GM21717 (cell line): ENCODE measurements around the gene INHBB.

Source experiments
- ATAC-seq: cut with Tn5 transposase; IDR thresholded peaks from one replicate; pipeline ENCODE4 v1.9.1; 2021; ENCODE audit warnings: mild to moderate bottlenecking, moderate library complexity; ENCODE audit not compliant: unreplicated experiment

Gene INHBB

GRCh38 chr2:120354935-120355779, 9.2 kb downstream of the INHBB start:
- no peak for ATAC-seq

GRCh38 chr2:120355780-120356266, 9.9 kb downstream of the INHBB start:
- ATAC-seq, result no peak

- ATAC-seq, result no peak
Observed at GRCh38 chr2:120357768-120358167, 11.8 kb downstream of the INHBB start.

GRCh38 chr2:120358734-120359465, 13.0 kb downstream of the INHBB start:
- ATAC-seq, result no peak

GRCh38 chr2:120360307-120360855, 14.4 kb downstream of the INHBB start:
- no peak for ATAC-seq

GRCh38 chr2:120362926-120363325, 17.0 kb downstream of the INHBB start:
- ATAC-seq, result no peak

- no peak for ATAC-seq
Observed at GRCh38 chr2:120365236-120365793, 19.4 kb downstream of the INHBB start.

- no peak for ATAC-seq
Observed at GRCh38 chr2:120366698-120367097, 20.8 kb downstream of the INHBB start.

GRCh38 chr2:120367221-120367620, 21.3 kb downstream of the INHBB start:
- no peak for ATAC-seq

- ATAC-seq, result no peak
Observed at GRCh38 chr2:120367649-120368048, 21.7 kb downstream of the INHBB start.

- ATAC-seq, result no peak
Observed at GRCh38 chr2:120368086-120368485, 22.1 kb downstream of the INHBB start.

- ATAC-seq, result no peak
Observed at GRCh38 chr2:120369250-120369649, 23.3 kb downstream of the INHBB start.

- ATAC-seq, result no peak
Observed at GRCh38 chr2:120371969-120372625, 26.2 kb downstream of the INHBB start.

- ATAC-seq, result no peak
Observed at GRCh38 chr2:120372816-120373215, 26.9 kb downstream of the INHBB start.

- ATAC-seq, result no peak
Observed at GRCh38 chr2:120373424-120373823, 27.5 kb downstream of the INHBB start.

GRCh38 chr2:120374821-120375220, 28.9 kb downstream of the INHBB start:
- ATAC-seq, result no peak

- ATAC-seq, result no peak
Observed at GRCh38 chr2:120375251-120376020, 29.5 kb downstream of the INHBB start.

- ATAC-seq, result no peak
Observed at GRCh38 chr2:120376101-120376500, 30.2 kb downstream of the INHBB start.

GRCh38 chr2:120376679-120377640, 31.0 kb downstream of the INHBB start:
- no peak for ATAC-seq
